SKM-1 treated with dmso at 0.1 percent for 144 hours (cell line): ENCODE results near the gene KRT84.

ENCODE experiments used
- DNase-seq: peaks from one replicate; lab custom pipeline; 2025; ENCODE audit not compliant: unreplicated experiment; lab: John Stamatoyannopoulos, UW

Gene KRT84

GRCh38 chr12:52362118-52362726 lies 23.2 kb downstream of the KRT84 start:
- no peak for DNase-seq

GRCh38 chr12:52361553-52361952 lies 23.9 kb downstream of the KRT84 start:
- no peak for DNase-seq

GRCh38 chr12:52360663-52361271 lies 24.7 kb downstream of the KRT84 start:
- DNase-seq, result no peak

GRCh38 chr12:52360106-52360662 lies 25.3 kb downstream of the KRT84 start:
- no peak for DNase-seq

- no peak for DNase-seq
Observed at GRCh38 chr12:52359621-52360061, 25.8 kb downstream of the KRT84 start.

- DNase-seq, result no peak
Observed at GRCh38 chr12:52358575-52359350, 26.7 kb downstream of the KRT84 start.

GRCh38 chr12:52356762-52357580 lies 28.5 kb downstream of the KRT84 start:
- DNase-seq, result no peak

GRCh38 chr12:52356031-52356761 lies 29.3 kb downstream of the KRT84 start:
- no peak for DNase-seq

GRCh38 chr12:52355176-52355575 lies 30.3 kb downstream of the KRT84 start:
- no peak for DNase-seq

- no peak for DNase-seq
Observed at GRCh38 chr12:52354200-52354599, 31.3 kb downstream of the KRT84 start.

GRCh38 chr12:52353766-52354165 lies 31.7 kb downstream of the KRT84 start:
- DNase-seq, result no peak

- no peak for DNase-seq
Observed at GRCh38 chr12:52352951-52353350, 32.5 kb downstream of the KRT84 start.

GRCh38 chr12:52351196-52352059 lies 34.0 kb downstream of the KRT84 start:
- no peak for DNase-seq

- DNase-seq, result no peak
Observed at GRCh38 chr12:52350786-52351185, 34.7 kb downstream of the KRT84 start.

- no peak for DNase-seq
Observed at GRCh38 chr12:52350021-52350620, 35.3 kb downstream of the KRT84 start.

GRCh38 chr12:52349196-52349595 lies 36.3 kb downstream of the KRT84 start:
- no peak for DNase-seq

- DNase-seq, result no peak
Observed at GRCh38 chr12:52347551-52348510, 37.6 kb downstream of the KRT84 start.

- DNase-seq, result no peak
Observed at GRCh38 chr12:52347016-52347415, 38.4 kb downstream of the KRT84 start.
